IMR-90 (cell line): Measurements from ENCODE around the gene UNC13B. TPM values are rescaled to one million over a fixed set of nuclear protein-coding genes. Genes with fewer than 3 reads are reported as not detected.

Experiments used
- ATAC-seq: fragments of 200-7000 bp; cut with Tn5 transposase; 2 replicates; pipeline ENCODE4 v1.9.1; 2020; ENCODE audit warnings: low read depth, mild to moderate bottlenecking, moderate library complexity
- BruUV-seq: library from RNA; stranded (reverse); fragments of 400-500 nt; replicated peaks from 2 replicates; lab custom pipeline; 2021; lab: Mats Ljungman, UMichigan
- CTCF ChIA-PET: fragments of 300-600 bp; formaldehyde crosslinking; extraction: SDS; loops from one replicate; lab custom pipeline; 2021; ENCODE audit warnings: antibody characterized with exemption; lab: Yijun Ruan, JAX
- POLR2A ChIA-PET: fragments of 300-600 bp; sonication (Branson Sonifier 250); formaldehyde crosslinking; loops from one replicate; lab custom pipeline; 2022; ENCODE audit warnings: antibody characterized with exemption; ENCODE audit not compliant: unreplicated experiment; lab: Charles Lee
- DNase-seq: peaks from one replicate; pipeline ENCODE4 v3.0.0; 2013
- H2AFZ ChIP-seq: replicated peaks from 2 replicates; pipeline ENCODE3; 2013; ENCODE audit warnings: low read length, mild to moderate bottlenecking; ENCODE audit not compliant: poor library complexity
- H2AK5ac ChIP-seq: 2 replicates; pipeline ENCODE4 v1.6.1; 2013; ENCODE audit warnings: low read depth, low read length, inconsistent platforms
- H2AK9ac ChIP-seq: replicated peaks from 2 replicates; pipeline ENCODE3; 2013; ENCODE audit warnings: mild to moderate bottlenecking, low read depth, low read length, moderate library complexity; ENCODE audit not compliant: poor library complexity
- H2BK120ac ChIP-seq: 2 replicates; pipeline ENCODE4 v1.6.1; 2013; ENCODE audit warnings: low read depth, low read length, inconsistent platforms
- H2BK15ac ChIP-seq: 3 replicates; pipeline ENCODE4 v1.6.1; 2013; ENCODE audit warnings: low read depth, low read length, inconsistent platforms
- H2BK20ac ChIP-seq: 2 replicates; pipeline ENCODE4 v1.6.1; 2013; ENCODE audit warnings: low read depth, mild to moderate bottlenecking, inconsistent platforms, low read length, moderate library complexity
- H2BK5ac ChIP-seq: 2 replicates; pipeline ENCODE4 v1.6.1; 2013; ENCODE audit warnings: mild to moderate bottlenecking, low read depth, low read length, inconsistent platforms; ENCODE audit not compliant: poor library complexity, severe bottlenecking
- H3K14ac ChIP-seq: replicated peaks from 2 replicates; pipeline ENCODE4 v1.6.1; 2013; ENCODE audit warnings: low read depth, low read length, inconsistent platforms
- H3K18ac ChIP-seq: 2 replicates; pipeline ENCODE4 v1.6.1; 2013; ENCODE audit warnings: low read depth, low read length, control low read depth
- H3K23ac ChIP-seq: 2 replicates; pipeline ENCODE4 v1.6.1; 2013; ENCODE audit warnings: low read depth, low read length, inconsistent platforms
- H3K27ac ChIP-seq: 2 replicates; pipeline ENCODE4 v1.5.1; 2013; ENCODE audit warnings: mild to moderate bottlenecking, control low read depth, low read length; ENCODE audit not compliant: insufficient read depth
- H3K27me3 ChIP-seq: 2 replicates; pipeline ENCODE4 v1.6.1; 2013; ENCODE audit warnings: low read length; ENCODE audit not compliant: control insufficient read depth, insufficient read depth
- H3K36me3 ChIP-seq: 2 replicates; pipeline ENCODE4 v1.6.1; 2013; ENCODE audit warnings: low read length, mixed read lengths; ENCODE audit not compliant: control insufficient read depth, insufficient read depth
- H3K4ac ChIP-seq: 2 replicates; pipeline ENCODE4 v1.6.1; 2013; ENCODE audit warnings: low read depth, low read length, inconsistent platforms
- H3K4me1 ChIP-seq: 2 replicates; pipeline ENCODE4 v1.6.1; 2013; ENCODE audit warnings: low read length, mixed read lengths; ENCODE audit not compliant: control insufficient read depth, insufficient read depth
- H3K4me2 ChIP-seq: 2 replicates; pipeline ENCODE4 v1.6.1; 2013; ENCODE audit warnings: low read depth, mild to moderate bottlenecking, control low read depth, low read length, moderate library complexity
- H3K4me3 ChIP-seq: 2 replicates; pipeline ENCODE4 v1.5.1; 2013; ENCODE audit warnings: low read depth, mild to moderate bottlenecking, control low read depth, low read length, moderate library complexity; ENCODE audit not compliant: insufficient read depth
- H3K56ac ChIP-seq: 2 replicates; pipeline ENCODE4 v1.6.1; 2013; ENCODE audit warnings: low read length, inconsistent platforms; ENCODE audit not compliant: insufficient read depth; ENCODE audit errors: extremely low read depth
- H3K79me1 ChIP-seq, 2 experiments: 2 replicates each; pipeline ENCODE4 v1.6.1; 2013; ENCODE audit warnings: low read length in 2 of 2, inconsistent platforms in 1 of 2, low read depth in 1 of 2
- H3K9ac ChIP-seq: 2 replicates; pipeline ENCODE4 v1.6.1; 2013; ENCODE audit warnings: low read depth, low read length, control low read depth
- H3K9me1 ChIP-seq: 2 replicates; pipeline ENCODE4 v1.6.1; 2013; ENCODE audit warnings: low read length, inconsistent platforms; ENCODE audit not compliant: insufficient read depth
- H3K9me3 ChIP-seq: 2 replicates; pipeline ENCODE4 v1.6.1; 2013; ENCODE audit warnings: low read length; ENCODE audit not compliant: control insufficient read depth, insufficient read depth
- H4K20me1 ChIP-seq: 2 replicates; pipeline ENCODE4 v1.6.1; 2013; ENCODE audit warnings: low read length, inconsistent platforms; ENCODE audit not compliant: insufficient read depth
- H4K5ac ChIP-seq: 2 replicates; pipeline ENCODE4 v1.6.1; 2013; ENCODE audit warnings: mild to moderate bottlenecking, low read depth, low read length, control low read depth
- H4K8ac ChIP-seq, 2 experiments: 2 replicates each; pipeline ENCODE4 v1.6.1; 2013; ENCODE audit warnings: low read depth in 2 of 2, low read length in 2 of 2, control low read depth in 1 of 2, inconsistent platforms in 1 of 2
- H4K91ac ChIP-seq: 2 replicates; pipeline ENCODE4 v1.6.1; 2013; ENCODE audit warnings: low read depth, low read length, inconsistent platforms; ENCODE audit not compliant: insufficient read depth
- BHLHE40 ChIP-seq: fragments of 150-350 bp; IDR thresholded peaks from 2 replicates; pipeline ENCODE4 v1.6.1; 2016; ENCODE audit warnings: mild to moderate bottlenecking, low read depth, low read length
- CEBPB ChIP-seq: IDR thresholded peaks from 2 replicates; pipeline ENCODE4 v1.6.1; 2012; ENCODE audit warnings: low read depth, low read length, improper control_type of control experiment
- CHD1 ChIP-seq: IDR thresholded peaks from 2 replicates; pipeline ENCODE4 v1.6.1; 2012; ENCODE audit warnings: low read depth, low read length, improper control_type of control experiment
- FOS ChIP-seq: fragments of 150-350 bp; IDR thresholded peaks from 2 replicates; pipeline ENCODE4 v1.6.1; 2016; ENCODE audit warnings: low read depth, low read length
- MAFK ChIP-seq: IDR thresholded peaks from 2 replicates; pipeline ENCODE4 v1.6.1; 2012; ENCODE audit warnings: low read depth, low read length, improper control_type of control experiment
- MAZ ChIP-seq: IDR thresholded peaks from 2 replicates; pipeline ENCODE4 v1.6.1; 2012; ENCODE audit warnings: low read depth, mild to moderate bottlenecking, low read length, improper control_type of control experiment, moderate library complexity, borderline replicate concordance
- MXI1 ChIP-seq: IDR thresholded peaks from 2 replicates; pipeline ENCODE4 v1.6.1; 2012; ENCODE audit warnings: low read depth, mild to moderate bottlenecking, low read length, moderate library complexity, borderline replicate concordance
- NFE2L2 ChIP-seq: fragments of 150-350 bp; IDR thresholded peaks from 2 replicates; pipeline ENCODE4 v1.6.1; 2016; ENCODE audit warnings: low read depth, mild to moderate bottlenecking, low read length
- POLR2A ChIP-seq: IDR thresholded peaks from 2 replicates; pipeline ENCODE4 v1.6.1; 2012; ENCODE audit warnings: mild to moderate bottlenecking, low read depth, low read length
- RAD21 ChIP-seq: IDR thresholded peaks from 2 replicates; pipeline ENCODE4 v1.6.1; 2012; ENCODE audit warnings: low read length, improper control_type of control experiment
- RCOR1 ChIP-seq: IDR thresholded peaks from 2 replicates; pipeline ENCODE4 v1.6.1; 2012; ENCODE audit warnings: mild to moderate bottlenecking, low read length, improper control_type of control experiment; ENCODE audit not compliant: insufficient replicate concordance
- RFX5 ChIP-seq: IDR thresholded peaks from 2 replicates; pipeline ENCODE4 v1.8.0; 2012; ENCODE audit warnings: low read depth, mild to moderate bottlenecking, low read length, moderate library complexity
- SMC3 ChIP-seq: fragments of 150-350 bp; IDR thresholded peaks from 2 replicates; pipeline ENCODE4 v1.6.1; 2016; ENCODE audit warnings: low read depth, mild to moderate bottlenecking, antibody characterized with exemption, low read length, moderate library complexity
- WGBS, 2 experiments: methylation state at CpG; one replicate each; pipeline versions ENCODE4 v1.1.5 to v1.1.7; 2013; ENCODE audit warnings: missing lambda C conversion rate in 2 of 2; ENCODE audit not compliant: insufficient read length in 1 of 2; ENCODE audit errors: extremely low coverage in 2 of 2; 5-methylcytosine and 5-hydroxymethylcytosine counted together
- dilution Hi-C: fragments of 300-500 bp; cut with HindIII; formaldehyde crosslinking; loops from one replicate; pipeline ENCODE4 v1.14.3; 2018; ENCODE audit warnings: low sequenced_read_pairs; ENCODE audit not compliant: unreplicated experiment
- in situ Hi-C: fragments of 300-500 bp; cut with MboI; formaldehyde crosslinking; loops from 3 replicates; pipeline ENCODE4 v1.14.3; 2019; ENCODE audit warnings: low sequenced_read_pairs, inconsistent platforms, mixed read lengths
- intact Hi-C: fragments of 100-400 bp; cut with micrococcal nuclease; formaldehyde crosslinking; loops from 2 replicates; pipeline ENCODE4 v1.10.0; 2022
- polyA plus RNA-seq, 3 experiments: library from polyadenylated mRNA; depleted of rRNA; stranded (reverse); fragments of >200 nt; gene quantifications; 2 replicates each; pipeline ENCODE4 v1.2.3, GENCODE V29; 2012; ENCODE audit warnings: low replicate concordance in 1 of 3
- total RNA-seq: library from RNA; depleted of rRNA; stranded (reverse); fragments of >200 nt; gene quantifications from 2 replicates; pipeline ENCODE4 v1.2.3, GENCODE V29; 2012
- TF ChIP-seq, protein P1 (sequence below): conservative IDR thresholded peaks from 2 replicates; pipeline ENCODE4 v1.5.1; 2012; ENCODE audit warnings: mild to moderate bottlenecking, low read depth, low read length, improper control_type of control experiment
- TF ChIP-seq, protein P2 (sequence below): fragments of 150-350 bp; IDR thresholded peaks from 2 replicates; pipeline ENCODE4 v1.6.1; 2017; ENCODE audit warnings: mild to moderate bottlenecking, antibody characterized with exemption, low read length, low read depth
- TF ChIP-seq, protein P3 (sequence below): fragments of 150-350 bp; IDR thresholded peaks from 2 replicates; pipeline ENCODE4 v1.6.1; 2016; ENCODE audit warnings: low read depth, mild to moderate bottlenecking, low read length, moderate library complexity, borderline replicate concordance

Gene UNC13B
- total and polyA plus RNA-seq, 2 of the 4 experiments (the other 2 are of a cell fraction), result 7.5 to 14.3 TPM

DNA sequence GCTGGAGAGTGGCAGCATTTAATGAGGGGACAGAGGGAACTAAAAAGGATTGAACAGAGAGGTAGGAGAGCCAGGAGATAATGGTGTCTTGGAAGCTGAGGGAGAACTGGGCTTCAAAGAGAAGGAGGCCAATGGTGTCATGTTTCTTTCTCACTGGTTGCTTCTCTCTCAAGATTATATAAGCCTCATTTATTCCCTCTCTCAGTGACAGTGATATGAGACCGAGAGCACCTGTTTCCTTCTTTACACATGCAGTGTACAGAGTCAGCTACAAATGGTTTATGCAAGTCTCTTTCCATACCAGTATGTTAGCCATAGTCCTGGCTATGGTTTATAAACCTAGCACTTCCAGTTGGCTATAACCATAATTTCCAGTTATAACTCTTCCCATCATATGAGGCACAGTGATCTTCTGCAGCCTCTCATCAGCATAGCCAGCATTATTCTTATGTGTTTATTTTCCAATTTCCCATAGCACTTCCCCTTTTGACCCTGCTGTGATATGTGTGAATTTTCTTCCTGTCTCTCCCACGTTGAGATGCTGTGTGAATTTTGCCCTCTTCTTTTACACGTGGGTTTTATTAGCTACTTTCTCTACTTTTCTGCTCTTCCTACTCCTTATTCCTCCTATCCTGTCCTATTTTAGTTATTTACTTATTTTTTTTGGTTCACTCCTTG lies 71.2 kb downstream of the UNC13B start:
- Histone ChIP-seq H3K36me3 (no peaks in the 10 kb centered on the region), H3K9me3 (no peaks in the 10 kb centered on the region), H3K79me1 (no peaks in the 10 kb centered on the region; a peak in 1 of 4 replicates), H3K9me1 (no peaks in the 10 kb centered on the region), H2BK5ac (no peak overlapping the region), H3K27ac (no peak overlapping the region), H3K4me3 (no peak overlapping the region), H2BK15ac (no peak overlapping the region), H3K56ac (no peak overlapping the region), H3K9ac (no peak overlapping the region), H4K8ac (no peak overlapping the region), H4K20me1 (no peaks in the 10 kb centered on the region), H2AFZ (no peak overlapping the region), H3K4ac (no peak overlapping the region), H4K5ac (no peak overlapping the region), H3K4me2 (no peak overlapping the region), H3K18ac (no peak overlapping the region), H3K14ac (no peak overlapping the region), H3K4me1 (no peaks in the 10 kb centered on the region), H3K27me3 (no peaks in the 10 kb centered on the region), H2AK5ac (no peak overlapping the region), H2BK20ac (no peak overlapping the region), H2BK120ac (no peak overlapping the region), H2AK9ac (no peak overlapping the region), H4K91ac (no peak overlapping the region), H3K23ac (no peak overlapping the region)
- intact Hi-C loops, result no loop called here
- no peak for ATAC-seq
- POLR2A ChIA-PET, result no interaction called here
- no peak for DNase-seq
- WGBS, 2 experiments, result 57% methylated on average over 1 of the region's 3 CpGs; no CpG with 5 or more reads in 1 of the 2 experiments
- CTCF ChIA-PET, result no interaction called here
- BruUV-seq, result no TSS peak
- dilution Hi-C loops, result no loop called here
- in situ Hi-C loops, result no loop called here
- TF ChIP-seq RFX5 (no peak), RCOR1 (no peak), BHLHE40 (no peak), MAFK (no peak), MAZ (no peak), SMC3 (no peak), CEBPB (no peak), FOS (no peak), NFE2L2 (no peak), POLR2A (no peak), MXI1 (no peak), CHD1 (no peak), RAD21 (no peak)
- TF ChIP-seq, protein P1, sequence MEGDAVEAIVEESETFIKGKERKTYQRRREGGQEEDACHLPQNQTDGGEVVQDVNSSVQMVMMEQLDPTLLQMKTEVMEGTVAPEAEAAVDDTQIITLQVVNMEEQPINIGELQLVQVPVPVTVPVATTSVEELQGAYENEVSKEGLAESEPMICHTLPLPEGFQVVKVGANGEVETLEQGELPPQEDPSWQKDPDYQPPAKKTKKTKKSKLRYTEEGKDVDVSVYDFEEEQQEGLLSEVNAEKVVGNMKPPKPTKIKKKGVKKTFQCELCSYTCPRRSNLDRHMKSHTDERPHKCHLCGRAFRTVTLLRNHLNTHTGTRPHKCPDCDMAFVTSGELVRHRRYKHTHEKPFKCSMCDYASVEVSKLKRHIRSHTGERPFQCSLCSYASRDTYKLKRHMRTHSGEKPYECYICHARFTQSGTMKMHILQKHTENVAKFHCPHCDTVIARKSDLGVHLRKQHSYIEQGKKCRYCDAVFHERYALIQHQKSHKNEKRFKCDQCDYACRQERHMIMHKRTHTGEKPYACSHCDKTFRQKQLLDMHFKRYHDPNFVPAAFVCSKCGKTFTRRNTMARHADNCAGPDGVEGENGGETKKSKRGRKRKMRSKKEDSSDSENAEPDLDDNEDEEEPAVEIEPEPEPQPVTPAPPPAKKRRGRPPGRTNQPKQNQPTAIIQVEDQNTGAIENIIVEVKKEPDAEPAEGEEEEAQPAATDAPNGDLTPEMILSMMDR, result no peak
- TF ChIP-seq, protein P2, sequence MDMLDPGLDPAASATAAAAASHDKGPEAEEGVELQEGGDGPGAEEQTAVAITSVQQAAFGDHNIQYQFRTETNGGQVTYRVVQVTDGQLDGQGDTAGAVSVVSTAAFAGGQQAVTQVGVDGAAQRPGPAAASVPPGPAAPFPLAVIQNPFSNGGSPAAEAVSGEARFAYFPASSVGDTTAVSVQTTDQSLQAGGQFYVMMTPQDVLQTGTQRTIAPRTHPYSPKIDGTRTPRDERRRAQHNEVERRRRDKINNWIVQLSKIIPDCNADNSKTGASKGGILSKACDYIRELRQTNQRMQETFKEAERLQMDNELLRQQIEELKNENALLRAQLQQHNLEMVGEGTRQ, result no peak
- TF ChIP-seq, protein P3, sequence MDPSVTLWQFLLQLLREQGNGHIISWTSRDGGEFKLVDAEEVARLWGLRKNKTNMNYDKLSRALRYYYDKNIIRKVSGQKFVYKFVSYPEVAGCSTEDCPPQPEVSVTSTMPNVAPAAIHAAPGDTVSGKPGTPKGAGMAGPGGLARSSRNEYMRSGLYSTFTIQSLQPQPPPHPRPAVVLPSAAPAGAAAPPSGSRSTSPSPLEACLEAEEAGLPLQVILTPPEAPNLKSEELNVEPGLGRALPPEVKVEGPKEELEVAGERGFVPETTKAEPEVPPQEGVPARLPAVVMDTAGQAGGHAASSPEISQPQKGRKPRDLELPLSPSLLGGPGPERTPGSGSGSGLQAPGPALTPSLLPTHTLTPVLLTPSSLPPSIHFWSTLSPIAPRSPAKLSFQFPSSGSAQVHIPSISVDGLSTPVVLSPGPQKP, result no peak
